ENCODE measurements around the gene SCGB1A1. TPM values are rescaled to one million over a fixed set of nuclear protein-coding genes. Genes with fewer than 3 reads are reported as not detected.

Gene SCGB1A1
- total RNA-seq, 1 donor from 2014 or later = not detected

- Histone ChIP-seq H3K27me3 (ENCODE audit: control insufficient read depth, insufficient read depth, low read length) (no peaks in the 10 kb centered on the region), H3K36me3 (ENCODE audit: control insufficient read depth, insufficient read depth, low read length) (no peaks in the 10 kb centered on the region), H3K4me3 (ENCODE audit: low read depth, low read length) (no peak overlapping the region)
- no peak for DNase-seq (ENCODE audit: low read depth)
- no peak for TF ChIP-seq CTCF (IDR thresholded peaks at IDR 0.05; ENCODE audit: insufficient read depth, low read length, poor library complexity, severe bottlenecking)
Observed at GRCh38 chr11:62390722-62391121, 28.1 kb upstream of the SCGB1A1 start.

- no peak for TF ChIP-seq CTCF (IDR thresholded peaks at IDR 0.05; ENCODE audit: insufficient read depth, low read length, poor library complexity, severe bottlenecking)
- H3K4me3 ChIP-seq (ENCODE audit: low read depth, low read length) = no peak overlapping the region
- no peaks in the 10 kb centered on the region for H3K36me3 ChIP-seq (ENCODE audit: control insufficient read depth, insufficient read depth, low read length)
- no peaks in the 10 kb centered on the region for H3K27me3 ChIP-seq (ENCODE audit: control insufficient read depth, insufficient read depth, low read length)
- DNase-seq (ENCODE audit: low read depth) = no peak
Observed at GRCh38 chr11:62391642-62392425, 27.0 kb upstream of the SCGB1A1 start.

GRCh38 chr11:62392506-62392905 is 26.3 kb upstream of the SCGB1A1 start:
- Histone ChIP-seq H3K27me3 (ENCODE audit: control insufficient read depth, insufficient read depth, low read length) (no peaks in the 10 kb centered on the region), H3K4me3 (ENCODE audit: low read depth, low read length) (no peak overlapping the region), H3K36me3 (ENCODE audit: control insufficient read depth, insufficient read depth, low read length) (no peaks in the 10 kb centered on the region)
- TF ChIP-seq CTCF (IDR thresholded peaks at IDR 0.05; ENCODE audit: insufficient read depth, low read length, poor library complexity, severe bottlenecking) = no peak
- no peak for DNase-seq (ENCODE audit: low read depth)

GRCh38 chr11:62393061-62393611 is 25.7 kb upstream of the SCGB1A1 start:
- TF ChIP-seq CTCF (IDR thresholded peaks at IDR 0.05; ENCODE audit: insufficient read depth, low read length, poor library complexity, severe bottlenecking) = peak; percentile 33
- no peak overlapping the region for H3K4me3 ChIP-seq (ENCODE audit: low read depth, low read length)
- H3K27me3 ChIP-seq (ENCODE audit: control insufficient read depth, insufficient read depth, low read length) = no peaks in the 10 kb centered on the region
- DNase-seq (ENCODE audit: low read depth) = no peak
- H3K36me3 ChIP-seq (ENCODE audit: control insufficient read depth, insufficient read depth, low read length) = no peaks in the 10 kb centered on the region

GRCh38 chr11:62393735-62394134 is 25.1 kb upstream of the SCGB1A1 start:
- no peak for TF ChIP-seq CTCF (IDR thresholded peaks at IDR 0.05; ENCODE audit: insufficient read depth, low read length, poor library complexity, severe bottlenecking)

More at GRCh38 chr11:62393735-62394134, 25.1 kb upstream of the SCGB1A1 start:
- no peaks in the 10 kb centered on the region for H3K36me3 ChIP-seq (ENCODE audit: control insufficient read depth, insufficient read depth, low read length)
- H3K4me3 ChIP-seq (ENCODE audit: low read depth, low read length) = no peak overlapping the region
- no peaks in the 10 kb centered on the region for H3K27me3 ChIP-seq (ENCODE audit: control insufficient read depth, insufficient read depth, low read length)
- no peak for DNase-seq (ENCODE audit: low read depth)
